Activated CD4-positive, alpha-beta T cell treated with anti-CD3 and anti-CD28 coated beads, Interleukin-2, Interleukin-4, amounts not matched to agents 100 ng/mL and 50 ng/mL, durations not matched to agents 16 hours and 8 hours (primary cell): ENCODE data around the gene DNAJB12.
"Not testable (repeated sequence)": the region's sequence is repeated elsewhere in the genome, so short reads cannot be mapped to it uniquely, and the experiment has no call there.

Experiments used
- DNase-seq: peaks from one replicate; pipeline ENCODE4 v3.0.0-alpha.2; 2020; ENCODE audit warnings: low spot score

Gene DNAJB12

GRCh38 chr10:72354356-72355213 is at the start of gene DNAJB12:
Gene DNAJB12 (minus strand): TSS chr10:72354919. CDS start chr10:72354897, 22 bp downstream.
- DNase-seq = peak; percentile 93

GRCh38 chr10:72395581-72395980 is 40.9 kb upstream of the DNAJB12 start:
- not testable (repeated sequence) for DNase-seq

- no peak for DNase-seq
These were observed 37.9 kb upstream of the DNAJB12 start for GRCh38 chr10:72392571-72392970.

- no peak for DNase-seq
These were observed 36.0 kb upstream of the DNAJB12 start for GRCh38 chr10:72390764-72391163.

DNA sequence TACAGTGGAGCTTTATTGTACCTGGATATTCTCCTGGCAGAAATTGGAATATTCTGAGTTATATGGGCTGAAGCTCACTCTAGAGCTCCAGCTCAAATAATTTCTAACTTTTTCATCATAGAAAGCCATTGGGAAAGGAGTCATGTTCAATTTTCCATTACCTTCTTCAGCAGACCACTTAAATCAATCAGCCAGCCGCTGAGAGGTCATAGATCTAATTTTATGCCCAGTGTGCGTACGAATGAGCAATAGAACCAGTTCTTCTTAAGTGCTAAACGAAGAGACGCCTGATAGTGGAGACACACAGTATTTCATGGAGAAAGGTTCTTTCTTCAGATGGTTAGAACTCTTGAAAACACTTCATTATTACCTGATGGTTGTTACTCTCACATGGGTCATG is 35.0 kb upstream of the DNAJB12 start:
- no peak for DNase-seq

DNA sequence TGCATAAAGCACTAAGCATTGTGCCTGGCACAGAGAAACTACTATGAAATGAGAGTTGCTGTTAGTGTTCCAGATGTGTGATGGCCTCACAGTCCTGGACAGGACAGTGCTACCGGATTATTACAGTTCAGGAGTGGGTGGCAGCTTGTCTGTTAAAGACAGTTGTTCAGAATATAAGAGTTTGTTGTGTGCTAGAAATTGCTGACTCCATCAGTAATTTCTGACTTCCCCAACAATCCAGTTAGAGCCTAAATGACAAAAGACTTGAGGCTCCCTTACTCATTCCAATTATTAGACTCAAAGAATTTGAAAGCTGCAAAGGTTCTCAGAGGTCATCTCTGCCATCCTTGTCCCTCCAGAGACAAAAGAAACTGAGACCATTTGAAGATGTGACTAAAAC is 34.3 kb upstream of the DNAJB12 start:
- no peak for DNase-seq

GRCh38 chr10:72388062-72388461 is 33.3 kb upstream of the DNAJB12 start:
- DNase-seq = no peak

GRCh38 chr10:72386916-72387586 is 32.3 kb upstream of the DNAJB12 start:
- DNase-seq = no peak

DNA sequence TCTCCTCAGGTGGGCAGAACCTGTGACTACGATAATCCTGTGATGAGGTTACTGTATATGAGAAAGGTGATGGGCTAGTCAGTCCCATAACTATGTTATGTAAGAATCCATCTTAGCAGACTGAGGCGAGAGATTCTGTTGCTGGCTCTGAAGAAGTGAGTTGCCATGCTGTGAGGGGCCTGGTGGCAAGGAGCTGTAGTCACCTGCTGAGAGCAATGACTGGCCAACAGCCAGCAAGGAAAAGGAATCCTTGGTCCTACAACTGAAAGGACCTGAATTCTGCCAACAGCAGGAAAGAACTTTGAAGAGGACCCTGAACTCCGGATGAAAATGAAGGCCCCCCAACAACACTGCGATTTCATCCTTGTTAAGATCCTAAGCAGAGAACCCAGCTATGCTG is 31.0 kb upstream of the DNAJB12 start:
- no peak for DNase-seq

DNA sequence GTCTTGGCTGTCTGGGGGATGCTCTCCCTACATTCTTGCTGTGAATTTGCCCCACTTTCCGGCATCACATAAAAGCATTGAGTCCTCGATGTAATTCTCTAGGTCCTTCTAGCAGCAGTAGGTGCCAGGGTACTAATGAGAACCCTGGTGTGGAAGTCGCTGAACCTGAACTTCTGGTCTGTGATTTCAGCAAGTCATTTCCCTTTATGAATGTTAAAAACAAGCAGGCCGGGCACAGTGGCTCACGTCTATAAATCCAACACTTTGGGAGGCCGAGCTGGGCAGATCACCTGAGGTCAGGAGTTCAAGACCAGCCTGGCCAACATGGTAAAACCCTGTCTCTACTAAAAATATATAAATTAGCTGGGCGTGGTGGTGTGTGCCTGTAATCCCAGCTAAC is 30.3 kb upstream of the DNAJB12 start:
- not testable (repeated sequence) for DNase-seq

DNA sequence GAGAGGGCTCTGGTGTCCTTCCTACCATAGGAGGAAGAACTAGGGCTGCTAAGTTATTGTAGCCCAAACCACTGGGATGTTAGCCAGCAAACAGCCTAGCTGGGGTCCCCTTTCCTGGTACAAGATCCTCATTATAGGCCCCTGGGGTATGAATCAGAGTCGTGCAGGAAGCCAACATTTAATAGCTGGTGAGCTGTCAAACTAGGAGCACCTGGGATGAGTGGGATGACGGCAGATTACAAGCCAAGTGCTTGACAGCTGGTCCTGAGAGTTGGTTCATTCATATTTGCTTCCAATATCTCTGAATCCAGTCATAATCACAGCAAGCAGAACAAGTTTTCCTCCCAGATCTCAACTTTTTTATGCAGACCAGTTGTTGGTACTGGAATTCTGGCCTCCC is 25.1 kb upstream of the DNAJB12 start:
- DNase-seq = no peak

- no peak for DNase-seq
These were observed 24.3 kb upstream of the DNAJB12 start for GRCh38 chr10:72379062-72379461.

GRCh38 chr10:72375585-72375984 is 20.9 kb upstream of the DNAJB12 start:
- DNase-seq = no peak

DNA sequence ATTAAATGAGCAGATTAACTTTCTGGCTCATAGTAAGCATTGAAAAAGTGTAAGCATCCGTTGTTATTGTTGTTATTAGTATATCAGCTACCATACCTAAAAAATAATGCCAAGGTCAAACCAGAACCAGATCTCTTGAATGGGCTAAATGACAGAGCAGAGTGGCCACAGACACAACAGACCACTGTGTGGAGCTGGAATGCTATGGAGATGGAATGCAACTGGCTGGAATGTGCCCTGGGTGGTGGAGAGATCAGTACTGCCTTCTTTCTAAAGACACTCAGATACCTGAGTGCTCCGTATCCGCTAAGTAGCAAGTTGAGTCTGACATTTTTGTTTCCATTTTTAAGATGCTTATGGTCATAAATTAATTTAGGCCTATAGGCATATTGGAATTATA is 20.5 kb upstream of the DNAJB12 start:
- no peak for DNase-seq

GRCh38 chr10:72370201-72370722 is 15.5 kb upstream of the DNAJB12 start:
- DNase-seq = peak; percentile 68

DNA sequence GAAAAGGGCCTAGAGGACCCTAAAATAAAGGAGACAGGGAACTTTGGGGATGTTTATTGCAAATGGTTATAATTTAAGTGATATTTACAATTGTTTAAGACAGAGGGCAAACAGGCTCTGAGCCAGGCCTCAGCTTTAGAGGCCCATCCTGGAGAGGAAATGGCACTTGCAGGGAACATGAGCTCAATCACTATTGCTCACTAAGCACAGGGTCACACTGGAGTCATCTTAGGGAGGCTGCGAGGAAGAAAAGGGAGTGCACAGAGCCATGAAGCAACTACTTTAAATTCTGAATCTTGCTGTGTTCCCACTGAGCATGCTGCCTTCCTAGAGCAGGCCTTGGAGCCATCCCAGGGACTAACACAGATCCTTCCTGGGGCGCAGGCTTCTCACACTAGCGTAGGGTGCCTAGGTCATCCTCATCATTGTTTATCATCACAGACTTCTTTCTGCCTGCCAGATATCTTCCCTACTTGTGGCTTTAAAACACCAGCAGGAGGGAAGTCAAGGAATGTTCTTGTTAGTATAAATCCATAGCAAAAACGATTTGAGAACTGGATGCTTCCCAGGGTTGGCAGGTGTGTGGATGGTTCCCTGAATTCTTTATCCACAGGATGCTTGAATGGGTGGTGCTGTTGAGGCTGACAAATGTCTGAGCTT is 12.7 kb upstream of the DNAJB12 start:
- DNase-seq = no peak

- no peak for DNase-seq
These were observed 10.6 kb upstream of the DNAJB12 start for GRCh38 chr10:72365106-72365895.

- DNase-seq = peak; percentile 93
These were observed 9.6 kb upstream of the DNAJB12 start for GRCh38 chr10:72364239-72364777.

- DNase-seq = no peak
These were observed 2.3 kb upstream of the DNAJB12 start for GRCh38 chr10:72356987-72357386.

DNA sequence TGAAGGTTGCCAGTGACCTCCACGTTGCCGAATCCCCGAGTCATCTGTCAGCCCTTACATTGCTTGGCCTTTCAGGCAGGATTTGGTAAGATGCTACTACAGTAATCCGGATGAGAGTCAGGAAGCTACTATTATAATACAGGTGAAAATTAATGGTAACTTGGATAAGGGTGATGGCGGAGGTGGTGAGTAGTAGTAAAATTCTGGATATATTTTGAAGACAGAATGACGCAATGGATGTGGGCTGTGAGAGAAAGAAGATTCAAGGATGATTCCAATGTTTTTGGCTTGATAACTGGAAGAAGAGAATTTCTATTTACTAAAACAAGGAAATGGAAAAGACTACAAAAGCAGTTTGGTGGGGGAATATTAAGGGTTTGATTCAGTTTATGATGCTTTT is 1.4 kb upstream of the DNAJB12 start:
- no peak for DNase-seq

DNA sequence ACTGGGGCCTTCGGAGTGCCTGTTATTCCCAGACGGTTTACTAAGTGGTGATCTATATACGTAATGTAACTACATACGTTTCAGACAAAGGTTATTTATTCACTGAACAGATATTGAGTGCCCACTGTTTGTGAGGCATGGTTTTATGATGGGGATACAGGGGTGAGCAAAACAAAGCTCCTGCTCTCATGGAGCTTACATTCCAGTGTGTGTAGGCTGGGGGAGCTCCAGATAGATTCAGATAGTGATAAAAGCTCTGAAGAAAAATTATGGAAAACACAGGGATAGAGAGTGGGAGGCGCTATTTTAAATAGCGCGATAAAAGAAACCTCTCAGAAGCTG is 466 bp upstream of the DNAJB12 start:
- no peak for DNase-seq

GRCh38 chr10:72353965-72354355 is 759 bp downstream of the DNAJB12 start:
- no peak for DNase-seq
